ENCODE results near the gene PARD3B.

Gene PARD3B

DNA sequence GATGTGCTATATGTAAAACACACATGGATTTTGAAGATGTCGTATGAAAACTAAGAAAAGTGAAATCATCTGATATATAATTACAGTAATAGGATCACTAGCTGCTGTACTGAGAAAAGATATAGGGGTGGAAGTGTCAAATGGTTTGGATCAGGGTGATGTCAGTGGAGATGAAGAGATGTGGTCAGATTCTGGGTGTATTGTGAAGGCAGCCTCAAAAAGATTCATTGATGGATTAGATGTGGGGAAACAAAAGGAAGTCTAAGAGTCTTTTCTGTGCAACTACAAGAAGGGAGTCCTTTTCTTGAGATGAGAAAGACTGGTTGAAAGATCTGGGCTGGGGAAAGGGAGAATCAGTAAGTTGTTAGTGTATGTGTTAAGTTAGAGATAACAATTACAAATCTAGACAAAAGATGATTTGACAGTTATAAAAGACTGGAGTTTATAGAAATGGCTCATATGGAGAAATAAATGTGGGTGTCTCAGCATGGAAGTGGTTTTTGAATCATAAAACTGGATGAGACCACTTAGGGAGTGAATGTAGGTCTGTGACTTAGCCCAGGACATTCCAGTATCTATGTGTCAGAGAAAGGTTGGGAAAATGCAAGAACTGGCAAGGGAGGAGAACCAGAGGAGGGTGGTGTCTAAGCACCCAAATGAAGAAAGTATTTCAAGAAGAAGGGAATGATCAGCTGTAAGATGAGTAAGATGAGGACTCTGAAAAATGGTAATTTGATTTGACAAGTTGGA lies 347.4 kb downstream of the PARD3B start:
- no peak for DNase-seq (ENCODE audit: low read depth in 2 of 2)

DNA sequence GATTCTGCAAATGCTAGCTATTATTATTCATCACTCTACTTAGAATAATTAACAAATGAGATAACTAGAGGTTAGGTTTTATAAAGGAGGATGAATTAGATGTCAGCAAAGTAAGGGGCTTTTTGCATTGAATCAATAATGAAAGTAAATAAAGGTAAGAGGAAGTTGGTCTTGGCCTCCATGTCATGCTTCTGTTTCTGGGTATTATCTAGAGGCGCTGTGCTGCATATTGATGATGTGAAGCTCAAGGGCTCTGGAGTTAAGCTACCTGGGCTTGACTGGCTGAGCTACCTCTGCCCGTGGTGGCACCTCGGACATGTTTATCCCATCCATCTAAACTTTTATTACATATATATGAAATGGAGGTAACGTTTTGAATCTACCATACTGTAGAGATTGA lies 350.9 kb downstream of the PARD3B start:
- DNase-seq (ENCODE audit: low read depth in 2 of 2): no peak

DNA sequence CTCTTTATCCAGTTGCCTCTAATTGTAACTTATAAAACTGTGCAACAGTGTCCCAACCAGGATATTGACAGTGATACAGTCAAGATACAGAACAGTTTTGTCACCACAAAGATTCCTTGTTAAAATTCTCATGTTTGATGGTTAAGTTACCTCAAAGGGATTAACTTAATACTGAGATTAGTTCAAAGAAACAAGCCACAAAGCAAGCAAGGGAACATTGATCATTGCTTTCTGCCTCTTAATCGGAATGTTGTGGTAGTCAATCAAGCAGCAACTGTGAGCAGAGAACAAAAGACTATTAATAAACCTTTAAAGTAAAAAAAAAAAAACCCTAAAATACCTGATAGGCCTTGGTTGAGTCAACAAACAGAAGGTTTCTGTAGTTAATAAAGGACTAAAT lies 352.3 kb downstream of the PARD3B start:
- DNase-seq (ENCODE audit: low read depth in 2 of 2): no peak

- DNase-seq (ENCODE audit: low read depth in 2 of 2): no peak
These were observed 353.8 kb downstream of the PARD3B start for GRCh38 chr2:204898928-204899640.

DNA sequence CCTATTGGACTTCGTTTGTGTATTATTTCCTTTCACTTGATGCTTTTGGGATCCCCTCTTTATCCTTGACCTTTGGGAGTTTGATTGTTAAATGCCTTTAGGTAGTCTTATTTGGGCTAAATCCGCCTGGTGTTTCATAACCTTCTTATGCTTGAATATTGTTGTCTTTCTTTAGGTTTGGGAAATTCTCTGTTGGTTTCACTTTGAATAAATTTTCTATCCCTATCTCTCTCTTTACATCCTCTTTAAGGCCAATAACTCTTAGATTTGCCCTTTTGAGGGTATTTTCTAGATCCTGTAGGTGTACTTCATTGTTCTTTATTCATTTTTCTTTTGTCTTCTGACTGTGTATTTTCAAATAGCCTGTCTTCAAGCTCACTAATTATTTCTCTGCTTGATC lies 354.7 kb downstream of the PARD3B start:
- no peak for DNase-seq (ENCODE audit: low read depth in 2 of 2)

DNA sequence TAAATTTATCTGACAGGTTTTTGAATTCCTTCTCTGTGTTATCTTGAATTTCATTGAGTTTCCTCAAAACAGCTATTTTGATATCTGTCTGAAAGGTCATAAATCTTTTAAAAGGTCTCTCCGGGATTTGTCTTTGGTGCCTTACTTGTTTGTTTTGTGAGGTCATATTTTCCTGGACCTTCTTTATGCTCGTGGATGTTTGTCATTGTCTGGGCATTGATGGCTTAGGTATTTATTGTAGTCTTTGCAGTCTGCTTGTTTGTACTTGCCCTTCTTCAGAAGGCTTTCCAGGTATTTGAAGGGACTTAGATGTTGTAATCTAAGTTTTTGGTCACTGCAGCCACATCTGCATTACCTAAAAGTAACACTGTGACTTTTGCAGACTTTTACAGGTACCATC lies 355.2 kb downstream of the PARD3B start:
- DNase-seq (ENCODE audit: low read depth in 2 of 2): no peak

DNA sequence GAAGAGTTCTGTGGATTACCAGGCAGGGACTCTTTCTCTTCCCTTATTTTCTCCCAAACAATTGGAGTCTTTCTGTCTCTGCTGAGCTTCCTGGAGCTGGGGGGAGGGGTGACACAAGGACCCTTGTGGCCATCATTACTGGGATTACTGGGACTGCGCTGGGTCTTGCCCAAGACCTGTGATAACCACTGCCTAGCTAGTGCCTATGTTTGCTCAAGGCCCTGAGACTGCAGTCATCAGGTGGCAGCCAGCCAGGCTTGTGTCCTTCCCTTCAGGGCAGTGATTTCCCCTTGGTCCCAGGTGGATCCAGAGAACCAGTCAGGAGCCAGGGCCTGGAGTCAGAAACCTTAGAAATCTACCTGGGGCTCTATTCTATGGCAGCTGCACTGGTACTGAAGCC lies 355.6 kb downstream of the PARD3B start:
- no peak for DNase-seq (ENCODE audit: low read depth in 2 of 2)

GRCh38 chr2:204901591-204901990 lies 356.3 kb downstream of the PARD3B start:
- no peak for DNase-seq (ENCODE audit: low read depth in 2 of 2)

DNA sequence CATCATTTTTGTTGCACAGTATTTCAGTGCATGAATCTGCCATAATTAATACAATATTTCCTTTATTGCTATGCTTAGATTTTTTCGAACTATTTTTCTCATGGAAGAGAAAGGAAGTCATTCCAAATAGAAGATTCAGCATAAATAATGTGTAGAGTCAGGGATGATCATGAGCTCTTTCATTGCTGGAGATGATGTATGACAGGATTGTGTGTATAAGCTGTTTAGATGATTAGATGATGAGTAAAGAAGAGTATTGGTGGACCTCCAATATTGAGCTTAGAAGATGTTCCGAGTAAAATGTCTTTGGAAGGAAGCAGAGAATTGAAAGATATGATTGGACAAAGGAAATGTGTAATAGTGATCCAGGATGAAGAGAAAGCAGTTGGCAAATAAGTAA lies 364.5 kb downstream of the PARD3B start:
- no peak for DNase-seq (ENCODE audit: low read depth in 2 of 2)

- no peak for DNase-seq (ENCODE audit: low read depth in 2 of 2)
These were observed 368.0 kb downstream of the PARD3B start for GRCh38 chr2:204913312-204913711.

- no peak for DNase-seq (ENCODE audit: low read depth in 2 of 2)
These were observed 368.7 kb downstream of the PARD3B start for GRCh38 chr2:204913854-204914464.

- no peak for DNase-seq (ENCODE audit: low read depth in 2 of 2)
These were observed 369.4 kb downstream of the PARD3B start for GRCh38 chr2:204914708-204915107.

DNA sequence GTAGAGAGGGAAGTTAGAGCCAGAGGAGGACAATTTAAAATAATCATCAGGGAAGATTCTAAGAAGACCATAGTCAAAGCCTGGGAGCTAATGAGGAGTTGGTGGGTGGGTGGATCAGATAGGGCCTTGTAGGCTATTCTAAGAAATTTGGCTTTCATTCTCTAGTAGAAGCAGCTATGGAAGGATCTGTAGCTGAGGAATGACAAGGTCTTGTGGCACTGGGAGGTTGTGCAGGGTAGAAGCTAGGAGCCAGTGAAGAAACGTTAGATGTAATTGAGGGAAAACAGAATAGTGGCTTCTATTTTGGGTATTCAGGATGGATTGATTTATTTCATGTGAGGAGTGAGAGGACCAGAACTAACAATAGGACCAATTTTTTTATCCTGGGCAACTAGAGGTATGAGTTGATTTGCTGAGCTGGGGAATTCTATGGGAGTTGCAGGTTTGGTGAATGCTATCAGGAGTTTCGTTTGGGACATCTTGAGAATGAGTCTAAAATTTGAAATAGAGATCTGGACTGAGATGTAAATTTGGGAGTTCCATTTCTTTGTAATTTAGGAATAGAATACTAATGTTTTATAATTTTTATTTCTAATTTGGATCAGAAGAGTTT lies 371.9 kb downstream of the PARD3B start:
- DNase-seq (ENCODE audit: low read depth in 2 of 2): no peak

DNA sequence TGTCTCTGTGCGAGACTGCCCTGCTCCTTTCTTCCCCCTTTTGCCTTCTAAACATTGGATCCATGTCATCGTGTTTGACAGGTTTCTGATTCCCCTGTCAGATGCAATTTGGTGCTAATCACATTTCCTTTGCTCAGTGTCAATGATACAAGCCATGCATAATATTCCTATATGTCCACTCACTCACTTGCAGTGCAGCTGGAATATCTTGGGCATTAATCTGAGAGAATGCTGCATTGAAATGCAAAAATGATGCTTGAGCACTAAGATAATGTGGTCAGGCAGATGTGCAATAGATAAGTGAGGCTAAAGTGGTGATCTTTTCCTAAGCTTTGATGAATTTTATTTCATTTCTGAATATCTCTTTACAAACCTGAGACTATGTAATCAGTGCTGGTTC lies 375.5 kb downstream of the PARD3B start:
- DNase-seq (ENCODE audit: low read depth in 2 of 2): no peak

- no peak for DNase-seq (ENCODE audit: low read depth in 2 of 2)
These were observed 378.7 kb downstream of the PARD3B start for GRCh38 chr2:204923957-204924356.

DNA sequence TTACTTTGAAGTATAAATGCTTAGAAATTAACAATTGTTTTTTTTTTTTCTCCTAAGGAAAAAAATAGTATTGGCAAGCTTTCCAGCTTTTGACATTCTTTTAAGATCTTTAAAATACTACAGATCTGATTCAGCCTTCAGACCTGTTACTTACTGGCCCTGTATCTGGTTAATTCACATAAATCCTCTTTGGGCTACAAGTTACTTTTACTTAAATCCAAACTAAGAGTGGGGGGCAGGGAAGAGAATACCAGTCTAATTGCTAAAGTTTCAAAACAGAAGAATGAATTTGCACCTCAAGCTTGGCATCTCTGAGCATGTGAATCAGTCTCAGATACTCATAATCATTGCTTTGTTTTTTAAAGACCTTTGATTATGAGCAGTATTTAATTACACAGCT lies 386.3 kb downstream of the PARD3B start:
- DNase-seq (ENCODE audit: low read depth in 2 of 2): no peak

DNA sequence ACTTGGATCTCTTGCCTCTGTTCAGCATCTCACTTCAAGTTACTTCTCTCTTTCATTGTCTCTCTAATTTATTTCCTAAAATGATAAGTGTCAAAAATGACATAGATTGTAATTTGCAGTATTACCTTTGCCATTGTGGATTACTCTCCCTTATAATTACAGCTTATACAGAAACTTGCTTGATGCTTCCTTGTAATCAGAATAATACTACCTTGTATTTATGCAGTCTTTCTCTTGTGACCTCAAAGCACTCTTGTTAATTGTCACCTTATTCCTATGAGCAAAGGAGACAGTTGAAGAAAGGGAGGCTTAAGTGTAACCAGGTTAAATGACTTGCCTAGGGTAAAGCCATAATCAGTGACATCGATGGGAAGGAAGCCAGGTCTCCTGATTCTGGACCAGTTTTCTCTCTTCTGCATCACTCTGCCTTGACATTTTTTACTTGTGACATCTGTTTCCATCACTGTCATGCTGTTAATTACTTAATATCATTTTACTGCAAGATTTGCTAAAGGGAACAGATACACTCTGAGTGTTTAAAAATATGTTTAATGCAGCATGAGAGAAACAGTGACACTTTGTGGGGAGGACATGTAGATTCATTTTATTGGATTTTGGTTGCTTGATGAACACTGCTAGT lies 388.6 kb downstream of the PARD3B start:
- DNase-seq (ENCODE audit: low read depth in 2 of 2): no peak

- no peak for DNase-seq (ENCODE audit: low read depth in 2 of 2)
These were observed 399.7 kb downstream of the PARD3B start for GRCh38 chr2:204944927-204945326.

GRCh38 chr2:204945376-204945775 lies 400.1 kb downstream of the PARD3B start:
- no peak for DNase-seq (ENCODE audit: low read depth in 2 of 2)

- DNase-seq (ENCODE audit: low read depth in 2 of 2): no peak
These were observed 401.6 kb downstream of the PARD3B start for GRCh38 chr2:204946892-204947291.

DNA sequence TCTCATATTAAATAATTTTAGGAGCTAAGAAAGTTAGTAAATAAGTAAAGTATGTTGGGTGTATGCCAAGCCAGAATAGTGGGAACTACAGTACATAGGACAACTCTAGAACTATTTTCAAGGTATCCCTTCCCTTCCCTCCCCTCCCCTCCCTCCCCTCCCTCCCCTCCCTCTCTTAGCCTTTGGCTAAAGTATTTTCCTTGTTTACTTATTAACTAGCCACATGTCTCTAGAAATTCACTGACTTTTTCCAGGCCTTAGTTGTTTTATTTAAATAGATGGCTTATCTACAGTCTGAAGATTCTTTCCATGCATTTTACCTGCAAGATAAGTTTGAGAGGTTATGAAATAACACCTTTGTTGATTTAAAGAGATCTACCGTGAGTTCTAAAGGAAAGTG lies 402.1 kb downstream of the PARD3B start:
- DNase-seq (ENCODE audit: low read depth in 2 of 2): no peak
